Measurements from ENCODE around the gene NR0B1. TPM values are rescaled to one million over a fixed set of nuclear protein-coding genes. Genes with fewer than 3 reads are reported as not detected.
A peak's percentile ranks its signal among the peaks of the same experiment; 100 is the strongest.

The NR0B1 gene
- total and polyA plus RNA-seq, 4 donors, result 0.20 TPM; not detected in 3

GRCh38 chrX:30283456-30284200 is 25.6 kb downstream of the NR0B1 start:
- peak overlapping the region in 1 of 2 donors; percentile 57 for H3K27ac ChIP-seq (ENCODE audit: low read depth in 1 of 2, low read length in 2 of 2)

GRCh38 chrX:30282527-30282926 is 26.7 kb downstream of the NR0B1 start:
- Histone ChIP-seq H3K36me3 (ENCODE audit: control insufficient read depth in 1 of 2, insufficient read depth in 2 of 2, low read length in 1 of 2) (no peaks in the 10 kb centered on the region), H3K27ac (ENCODE audit: low read depth in 1 of 2, low read length in 2 of 2) (no peak overlapping the region), H3K27me3 (ENCODE audit: control insufficient read depth in 1 of 2, insufficient read depth in 2 of 2, low read length in 1 of 2) (no peaks in the 10 kb centered on the region), H3K9me3 (ENCODE audit: control insufficient read depth, low read length) (no peaks in the 10 kb centered on the region), H3K4me1 (ENCODE audit: control insufficient read depth in 1 of 2, insufficient read depth in 2 of 2, low read length in 2 of 2) (no peaks in the 10 kb centered on the region), H3K4me3 (ENCODE audit: low read length in 2 of 2) (no peak overlapping the region)
- ATAC-seq (ENCODE audit: low FRiP score) (no peak), DNase-seq (no peak)
- intact Hi-C loops (cut with DNase I), result no loop called here

More at GRCh38 chrX:30283456-30284200, 25.6 kb downstream of the NR0B1 start:
- no peaks in the 10 kb centered on the region for H3K4me1 ChIP-seq (ENCODE audit: control insufficient read depth in 1 of 2, insufficient read depth in 2 of 2, low read length in 2 of 2)
- no peaks in the 10 kb centered on the region for H3K9me3 ChIP-seq (ENCODE audit: control insufficient read depth, low read length)
- peak; percentile 66 for ATAC-seq (ENCODE audit: low FRiP score)
- H3K36me3 ChIP-seq (ENCODE audit: control insufficient read depth in 1 of 2, insufficient read depth in 2 of 2, low read length in 1 of 2), result no peaks in the 10 kb centered on the region
- H3K27me3 ChIP-seq (ENCODE audit: control insufficient read depth in 1 of 2, insufficient read depth in 2 of 2, low read length in 1 of 2), result no peaks in the 10 kb centered on the region
- no peak for DNase-seq
- WGBS, 2 donors, result 57 to 64% methylated on average over 3 of the region's 3 CpGs
- no peak overlapping the region for H3K4me3 ChIP-seq (ENCODE audit: low read length in 2 of 2)
- intact Hi-C loops (cut with DNase I), result no loop called here

- intact Hi-C loops (cut with DNase I), result no loop called here
Observed at GRCh38 chrX:30280428-30280827, 28.8 kb downstream of the NR0B1 start.

GRCh38 chrX:30278365-30278764 is 30.8 kb downstream of the NR0B1 start:
- 23 to 45% methylated on average over 1 of the region's 1 CpG for WGBS, 2 donors
- Histone ChIP-seq H3K36me3 (ENCODE audit: control insufficient read depth in 1 of 2, insufficient read depth in 2 of 2, low read length in 1 of 2) (no peaks in the 10 kb centered on the region), H3K9me3 (ENCODE audit: control insufficient read depth, low read length) (no peaks in the 10 kb centered on the region), H3K27ac (ENCODE audit: low read depth in 1 of 2, low read length in 2 of 2) (no peak overlapping the region), H3K4me3 (ENCODE audit: low read length in 2 of 2) (no peak overlapping the region), H3K4me1 (ENCODE audit: control insufficient read depth in 1 of 2, insufficient read depth in 2 of 2, low read length in 2 of 2) (no peaks in the 10 kb centered on the region), H3K27me3 (ENCODE audit: control insufficient read depth in 1 of 2, insufficient read depth in 2 of 2, low read length in 1 of 2) (no peaks in the 10 kb centered on the region)
- no peak for ATAC-seq (ENCODE audit: low FRiP score)
- intact Hi-C loops (cut with DNase I), result loop anchor here in 1 of 2 donors (5.0 kb wide), 1 partner anchor 229 kb away; no protein-coding TSS in a partner anchor
- DNase-seq, result no peak

More at GRCh38 chrX:30280428-30280827, 28.8 kb downstream of the NR0B1 start:
- H3K27me3 ChIP-seq (ENCODE audit: control insufficient read depth in 1 of 2, insufficient read depth in 2 of 2, low read length in 1 of 2), result no peaks in the 10 kb centered on the region
- no peak for DNase-seq
- no peak overlapping the region for H3K4me3 ChIP-seq (ENCODE audit: low read length in 2 of 2)
- no peak for ATAC-seq (ENCODE audit: low FRiP score)
- H3K4me1 ChIP-seq (ENCODE audit: control insufficient read depth in 1 of 2, insufficient read depth in 2 of 2, low read length in 2 of 2), result no peaks in the 10 kb centered on the region
- H3K27ac ChIP-seq (ENCODE audit: low read depth in 1 of 2, low read length in 2 of 2), result no peak overlapping the region
- 83 to 86% methylated on average over 1 of the region's 1 CpG for WGBS, 2 donors
- H3K36me3 ChIP-seq (ENCODE audit: control insufficient read depth in 1 of 2, insufficient read depth in 2 of 2, low read length in 1 of 2), result no peaks in the 10 kb centered on the region
- H3K9me3 ChIP-seq (ENCODE audit: control insufficient read depth, low read length), result no peaks in the 10 kb centered on the region

GRCh38 chrX:30275498-30275897 is 33.7 kb downstream of the NR0B1 start:
- Histone ChIP-seq H3K36me3 (ENCODE audit: control insufficient read depth in 1 of 2, insufficient read depth in 2 of 2, low read length in 1 of 2) (no peaks in the 10 kb centered on the region), H3K27ac (ENCODE audit: low read depth in 1 of 2, low read length in 2 of 2) (no peak overlapping the region), H3K27me3 (ENCODE audit: control insufficient read depth in 1 of 2, insufficient read depth in 2 of 2, low read length in 1 of 2) (no peaks in the 10 kb centered on the region), H3K9me3 (ENCODE audit: control insufficient read depth, low read length) (no peaks in the 10 kb centered on the region), H3K4me1 (ENCODE audit: control insufficient read depth in 1 of 2, insufficient read depth in 2 of 2, low read length in 2 of 2) (no peaks in the 10 kb centered on the region), H3K4me3 (ENCODE audit: low read length in 2 of 2) (no peak overlapping the region)
- ATAC-seq (ENCODE audit: low FRiP score), result no peak
- intact Hi-C loops (cut with DNase I), result loop anchor here in 1 of 2 donors (5.0 kb wide), 1 partner anchor 232 kb away; no protein-coding TSS in a partner anchor
- DNase-seq, result no peak
- WGBS, 2 donors, result 17 to 23% methylated on average over 1 of the region's 1 CpG

GRCh38 chrX:30270639-30271038 is 38.6 kb downstream of the NR0B1 start:
- ATAC-seq (ENCODE audit: low FRiP score) (no peak), DNase-seq (no peak)
- Histone ChIP-seq H3K27me3 (ENCODE audit: control insufficient read depth in 1 of 2, insufficient read depth in 2 of 2, low read length in 1 of 2) (no peaks in the 10 kb centered on the region), H3K9me3 (ENCODE audit: control insufficient read depth, low read length) (no peaks in the 10 kb centered on the region), H3K27ac (ENCODE audit: low read depth in 1 of 2, low read length in 2 of 2) (no peak overlapping the region), H3K4me1 (ENCODE audit: control insufficient read depth in 1 of 2, insufficient read depth in 2 of 2, low read length in 2 of 2) (no peaks in the 10 kb centered on the region), H3K36me3 (ENCODE audit: control insufficient read depth in 1 of 2, insufficient read depth in 2 of 2, low read length in 1 of 2) (no peaks in the 10 kb centered on the region), H3K4me3 (ENCODE audit: low read length in 2 of 2) (no peak overlapping the region)
- WGBS, 2 donors, result 78 to 85% methylated on average over 3 of the region's 3 CpGs
- intact Hi-C loops (cut with DNase I), result loop anchor here in 1 of 2 donors (5.0 kb wide), 1 partner anchor 232 kb away; no protein-coding TSS in a partner anchor

- intact Hi-C loops (cut with DNase I), result no loop called here
- ATAC-seq (ENCODE audit: low FRiP score), result no peak
- no peaks in the 10 kb centered on the region for H3K36me3 ChIP-seq (ENCODE audit: control insufficient read depth in 1 of 2, insufficient read depth in 2 of 2, low read length in 1 of 2)
Observed at GRCh38 chrX:30262763-30263162, 46.4 kb downstream of the NR0B1 start.

GRCh38 chrX:30261012-30261411 is 48.2 kb downstream of the NR0B1 start:
- no peaks in the 10 kb centered on the region for H3K4me1 ChIP-seq (ENCODE audit: control insufficient read depth in 1 of 2, insufficient read depth in 2 of 2, low read length in 2 of 2)
- no peaks in the 10 kb centered on the region for H3K27me3 ChIP-seq (ENCODE audit: control insufficient read depth in 1 of 2, insufficient read depth in 2 of 2, low read length in 1 of 2)
- no peak for DNase-seq
- no peak for ATAC-seq (ENCODE audit: low FRiP score)
- H3K36me3 ChIP-seq (ENCODE audit: control insufficient read depth in 1 of 2, insufficient read depth in 2 of 2, low read length in 1 of 2), result no peaks in the 10 kb centered on the region
- intact Hi-C loops (cut with DNase I), result no loop called here
- no peak overlapping the region for H3K27ac ChIP-seq (ENCODE audit: low read depth in 1 of 2, low read length in 2 of 2)
- H3K4me3 ChIP-seq (ENCODE audit: low read length in 2 of 2), result no peak overlapping the region
- no peaks in the 10 kb centered on the region for H3K9me3 ChIP-seq (ENCODE audit: control insufficient read depth, low read length)

More at GRCh38 chrX:30262763-30263162, 46.4 kb downstream of the NR0B1 start:
- Histone ChIP-seq H3K9me3 (ENCODE audit: control insufficient read depth, low read length) (no peaks in the 10 kb centered on the region), H3K27me3 (ENCODE audit: control insufficient read depth in 1 of 2, insufficient read depth in 2 of 2, low read length in 1 of 2) (no peaks in the 10 kb centered on the region), H3K4me1 (ENCODE audit: control insufficient read depth in 1 of 2, insufficient read depth in 2 of 2, low read length in 2 of 2) (no peaks in the 10 kb centered on the region), H3K27ac (ENCODE audit: low read depth in 1 of 2, low read length in 2 of 2) (no peak overlapping the region), H3K4me3 (ENCODE audit: low read length in 2 of 2) (no peak overlapping the region)
- no peak for DNase-seq
- 81 to 90% methylated on average over 1 of the region's 1 CpG for WGBS, 2 donors

- ATAC-seq (ENCODE audit: low FRiP score) (no peak), DNase-seq (no peak)
- no peaks in the 10 kb centered on the region for H3K36me3 ChIP-seq (ENCODE audit: control insufficient read depth in 1 of 2, insufficient read depth in 2 of 2, low read length in 1 of 2)
- H3K27ac ChIP-seq (ENCODE audit: low read depth in 1 of 2, low read length in 2 of 2), result no peak overlapping the region
- no peaks in the 10 kb centered on the region for H3K9me3 ChIP-seq (ENCODE audit: control insufficient read depth, low read length)
- intact Hi-C loops (cut with DNase I), result no loop called here
- 41 to 79% methylated on average over 2 of the region's 2 CpGs for WGBS, 2 donors
- H3K4me3 ChIP-seq (ENCODE audit: low read length in 2 of 2), result no peak overlapping the region
- no peaks in the 10 kb centered on the region for H3K27me3 ChIP-seq (ENCODE audit: control insufficient read depth in 1 of 2, insufficient read depth in 2 of 2, low read length in 1 of 2)
- H3K4me1 ChIP-seq (ENCODE audit: control insufficient read depth in 1 of 2, insufficient read depth in 2 of 2, low read length in 2 of 2), result no peaks in the 10 kb centered on the region
Observed at GRCh38 chrX:30259927-30260326, 49.3 kb downstream of the NR0B1 start.

All from aorta (tissue), 5 donors.